Nephron progenitor cell (in vitro differentiated cells): ENCODE measurements around the gene LRRIQ3.
"Not testable (repeated sequence)": the region's sequence is repeated elsewhere in the genome, so short reads cannot be mapped to it uniquely, and the experiment has no call there.

Experiments
- DNase-seq: peaks from one replicate; pipeline ENCODE4 v3.0.0; 2021
- H3K27ac Mint-ChIP-seq: 2 replicates; pipeline ENCODE4 v1.8.0; 2021; ENCODE audit warnings: mild to moderate bottlenecking, moderate library complexity, mixed read lengths
- H3K27me3 Mint-ChIP-seq: 2 replicates; pipeline ENCODE4 v1.8.0; 2021; ENCODE audit warnings: mild to moderate bottlenecking, low read depth, mixed read lengths; ENCODE audit not compliant: poor library complexity
- H3K36me3 Mint-ChIP-seq: 2 replicates; pipeline ENCODE4 v1.8.0; 2021; ENCODE audit warnings: low read depth, mixed read lengths
- H3K4me1 Mint-ChIP-seq: 2 replicates; pipeline ENCODE4 v1.8.0; 2021; ENCODE audit warnings: mixed read lengths
- H3K4me3 Mint-ChIP-seq: 2 replicates; pipeline ENCODE4 v1.8.0; 2021; ENCODE audit warnings: mild to moderate bottlenecking, moderate library complexity, mixed read lengths
- H3K9me3 Mint-ChIP-seq: 2 replicates; pipeline ENCODE4 v1.8.0; 2021; ENCODE audit warnings: mild to moderate bottlenecking, moderate library complexity, mixed read lengths
- TF ChIP-seq, protein P1 (sequence below): fragments of 200-600 bp; sonication (generic); IDR thresholded peaks from 2 replicates; pipeline ENCODE4 v1.5.0; 2021; ENCODE audit warnings: antibody characterized with exemption

LRRIQ3 gene

DNA sequence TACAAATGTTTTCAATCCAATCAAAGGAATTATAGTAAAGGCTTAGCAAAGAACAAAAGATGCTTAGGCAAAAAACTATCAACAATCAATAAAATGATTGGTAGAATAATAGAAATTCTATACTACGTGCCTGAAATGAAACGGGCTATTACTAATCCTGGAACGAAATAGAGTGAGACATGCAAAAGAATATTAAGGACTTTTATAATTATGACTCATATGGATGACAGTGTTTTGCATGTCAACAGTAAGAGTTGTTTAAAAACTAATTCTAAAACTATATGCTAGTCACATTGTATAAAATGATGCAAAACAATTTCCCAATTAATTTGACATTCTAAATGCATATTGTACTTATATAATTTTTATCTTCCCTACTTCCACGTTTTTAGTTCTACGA lies 35.6 kb downstream of the LRRIQ3 start:
- peaks cover 2% of the 10 kb centered on the region for H3K27me3 Mint-ChIP-seq
- no peak overlapping the region for H3K27ac Mint-ChIP-seq
- no peaks in the 10 kb centered on the region for H3K4me1 Mint-ChIP-seq
- no peaks in the 10 kb centered on the region for H3K36me3 Mint-ChIP-seq
- no peak overlapping the region for H3K4me3 Mint-ChIP-seq
- H3K9me3 Mint-ChIP-seq = no peaks in the 10 kb centered on the region
- no peak for DNase-seq
- TF ChIP-seq, protein P1, sequence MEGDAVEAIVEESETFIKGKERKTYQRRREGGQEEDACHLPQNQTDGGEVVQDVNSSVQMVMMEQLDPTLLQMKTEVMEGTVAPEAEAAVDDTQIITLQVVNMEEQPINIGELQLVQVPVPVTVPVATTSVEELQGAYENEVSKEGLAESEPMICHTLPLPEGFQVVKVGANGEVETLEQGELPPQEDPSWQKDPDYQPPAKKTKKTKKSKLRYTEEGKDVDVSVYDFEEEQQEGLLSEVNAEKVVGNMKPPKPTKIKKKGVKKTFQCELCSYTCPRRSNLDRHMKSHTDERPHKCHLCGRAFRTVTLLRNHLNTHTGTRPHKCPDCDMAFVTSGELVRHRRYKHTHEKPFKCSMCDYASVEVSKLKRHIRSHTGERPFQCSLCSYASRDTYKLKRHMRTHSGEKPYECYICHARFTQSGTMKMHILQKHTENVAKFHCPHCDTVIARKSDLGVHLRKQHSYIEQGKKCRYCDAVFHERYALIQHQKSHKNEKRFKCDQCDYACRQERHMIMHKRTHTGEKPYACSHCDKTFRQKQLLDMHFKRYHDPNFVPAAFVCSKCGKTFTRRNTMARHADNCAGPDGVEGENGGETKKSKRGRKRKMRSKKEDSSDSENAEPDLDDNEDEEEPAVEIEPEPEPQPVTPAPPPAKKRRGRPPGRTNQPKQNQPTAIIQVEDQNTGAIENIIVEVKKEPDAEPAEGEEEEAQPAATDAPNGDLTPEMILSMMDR = no peak

GRCh38 chr1:74161497-74161896 lies 36.5 kb downstream of the LRRIQ3 start:
- Mint-ChIP-seq H3K36me3 (no peaks in the 10 kb centered on the region), H3K9me3 (no peaks in the 10 kb centered on the region), H3K27ac (no peak overlapping the region), H3K4me3 (no peak overlapping the region), H3K27me3 (peaks cover 1% of the 10 kb centered on the region), H3K4me1 (no peaks in the 10 kb centered on the region)
- TF ChIP-seq, protein P1 = no peak
- no peak for DNase-seq

DNA sequence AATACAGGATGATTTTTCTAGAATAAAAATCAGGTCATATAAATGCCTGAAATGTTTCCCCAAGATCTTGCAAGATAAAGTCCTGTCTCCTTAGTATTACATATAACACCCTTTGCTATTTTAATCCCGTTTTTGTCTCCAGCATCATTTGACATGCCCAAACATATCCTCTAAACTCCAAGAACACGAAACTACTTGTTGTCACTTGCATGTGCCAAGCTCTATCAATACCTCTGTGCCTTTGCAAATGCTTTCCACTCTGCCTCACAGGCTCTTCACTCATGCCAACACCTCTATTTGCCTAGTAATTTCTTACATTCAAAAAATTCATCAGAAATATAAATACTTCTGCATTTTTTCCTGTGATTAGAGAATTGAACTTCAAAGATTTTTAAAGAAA lies 37.9 kb downstream of the LRRIQ3 start:
- no peaks in the 10 kb centered on the region for H3K27me3 Mint-ChIP-seq
- no peaks in the 10 kb centered on the region for H3K9me3 Mint-ChIP-seq
- DNase-seq = no peak
- H3K27ac Mint-ChIP-seq = no peak overlapping the region
- H3K4me3 Mint-ChIP-seq = no peak overlapping the region
- no peaks in the 10 kb centered on the region for H3K4me1 Mint-ChIP-seq
- H3K36me3 Mint-ChIP-seq = no peaks in the 10 kb centered on the region
- TF ChIP-seq, protein P1 = no peak

GRCh38 chr1:74145086-74145485 lies 52.9 kb downstream of the LRRIQ3 start:
- H3K9me3 Mint-ChIP-seq = no peaks in the 10 kb centered on the region
- H3K27ac Mint-ChIP-seq = no peak overlapping the region
- no peaks in the 10 kb centered on the region for H3K4me1 Mint-ChIP-seq
- TF ChIP-seq, protein P1 = no peak
- H3K27me3 Mint-ChIP-seq = no peaks in the 10 kb centered on the region
- H3K36me3 Mint-ChIP-seq = no peaks in the 10 kb centered on the region
- no peak overlapping the region for H3K4me3 Mint-ChIP-seq
- DNase-seq = no peak

- H3K4me1 Mint-ChIP-seq, DNase-seq, H3K27me3 Mint-ChIP-seq, H3K4me3 Mint-ChIP-seq, H3K36me3 Mint-ChIP-seq, H3K9me3 Mint-ChIP-seq, H3K27ac Mint-ChIP-seq: not testable (repeated sequence)
Observed at GRCh38 chr1:74117370-74117769, 80.6 kb downstream of the LRRIQ3 start.

GRCh38 chr1:74113333-74113732 lies 84.6 kb downstream of the LRRIQ3 start:
- Mint-ChIP-seq H3K36me3 (no peaks in the 10 kb centered on the region), H3K4me1 (no peaks in the 10 kb centered on the region), H3K4me3 (no peak overlapping the region), H3K27ac (no peak overlapping the region), H3K27me3 (no peaks in the 10 kb centered on the region), H3K9me3 (no peaks in the 10 kb centered on the region)
- TF ChIP-seq, protein P1 = no peak
- DNase-seq = no peak
